ENCODE data around the gene MTMR3.

GRCh38 chr22:30004694-30005093 lies 121.7 kb downstream of the MTMR3 start:
- TF ChIP-seq POLR2A (IDR thresholded peaks at IDR 0.05; ENCODE audit: low read depth, low read length) (no peak), POLR2AphosphoS5 (IDR thresholded peaks at IDR 0.05; ENCODE audit: low read depth, low read length) (no peak)

Measured in GM12892 (cell line).